CD4-positive, alpha-beta T cell treated with Interleukin-17A for 4 hours (primary cell): ENCODE data around the gene SSBP3.

ENCODE experiments used
- DNase-seq: peaks from one replicate; pipeline ENCODE4 v3.0.0-alpha.2; 2020; ENCODE audit warnings: mixed read lengths

SSBP3 gene

GRCh38 chr1:54409156-54410142, 3.3 kb upstream of the SSBP3 start:
- peak; percentile 52 for DNase-seq

DNA sequence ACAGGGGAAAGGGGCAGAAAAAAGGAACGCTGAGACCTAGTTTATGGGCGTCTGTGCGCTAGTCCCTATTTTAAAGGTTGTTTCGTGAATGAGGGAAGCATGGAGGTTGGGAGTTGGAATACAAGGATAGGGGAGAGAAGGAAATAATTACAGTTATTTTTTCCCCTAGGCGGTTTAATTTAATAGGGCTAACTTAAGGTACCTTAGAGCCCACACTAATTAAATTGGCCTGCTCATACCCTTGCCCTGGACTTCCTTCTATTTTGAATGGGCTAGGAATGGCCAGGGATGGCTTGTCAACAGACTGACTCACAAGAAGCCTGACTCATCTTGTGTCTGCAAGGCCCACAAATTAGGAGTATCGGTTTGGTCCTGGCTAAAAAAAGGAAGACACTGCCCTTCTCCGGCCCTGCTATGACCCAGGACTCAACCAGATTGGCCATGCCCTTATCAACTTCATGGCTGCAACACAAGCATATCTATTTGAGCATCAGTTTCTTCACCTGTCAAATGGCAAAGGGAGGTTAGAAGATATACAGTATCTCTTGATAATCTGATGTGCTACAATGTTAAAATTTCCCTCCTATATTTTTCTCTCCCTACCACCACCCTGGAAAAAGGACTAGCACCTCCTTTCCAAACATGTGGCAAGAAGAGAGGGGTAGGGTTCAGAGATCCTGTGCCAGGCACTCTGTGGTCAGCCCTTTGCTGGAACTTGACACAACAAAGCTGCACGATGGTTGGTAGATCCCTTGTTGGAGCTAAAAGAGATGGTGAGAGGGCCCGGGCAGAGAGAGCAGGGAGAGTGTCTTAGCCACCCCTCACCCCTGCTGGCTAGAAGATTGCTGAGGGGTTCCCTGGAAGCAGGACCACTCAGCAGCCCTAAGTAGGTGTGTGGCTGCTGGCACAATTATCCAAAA, 2.2 kb upstream of the SSBP3 start:
- DNase-seq, result peak; percentile 35

DNA sequence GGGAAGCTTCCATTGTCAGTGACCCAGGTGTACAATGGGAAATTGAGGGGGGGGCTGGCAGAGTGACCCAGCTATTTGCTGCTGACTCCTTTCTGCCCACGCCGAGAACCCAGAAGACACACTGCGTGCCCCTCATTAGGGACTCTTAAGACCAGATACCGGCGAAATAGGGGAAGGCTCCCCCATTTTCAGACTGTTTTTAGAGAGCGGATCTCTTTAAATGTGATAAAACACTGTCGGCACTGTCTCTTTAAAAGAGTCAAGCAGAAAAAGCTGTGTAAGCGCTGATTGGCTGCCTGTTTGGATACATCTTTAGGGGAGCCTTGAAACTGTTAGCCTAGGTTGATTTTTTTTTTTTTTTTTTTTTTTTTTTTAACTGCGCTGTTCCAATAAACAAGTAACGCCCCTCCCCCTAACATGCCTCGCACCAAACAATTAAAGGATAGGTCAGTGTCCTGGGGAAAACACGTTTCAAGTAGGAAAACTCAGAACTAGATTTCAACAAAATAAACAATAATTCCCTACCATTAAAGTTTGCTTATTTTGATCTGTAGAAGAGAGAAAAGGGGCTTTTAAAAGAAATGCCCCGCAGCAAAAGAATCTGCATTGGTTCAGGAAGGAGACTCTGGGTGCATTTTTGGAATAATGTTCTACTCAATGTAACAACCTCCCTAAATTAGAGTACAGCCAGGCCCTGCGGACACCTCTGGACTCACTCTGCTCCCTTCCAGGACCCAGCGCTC, 1.4 kb upstream of the SSBP3 start:
- peak; percentile 70 for DNase-seq

DNA sequence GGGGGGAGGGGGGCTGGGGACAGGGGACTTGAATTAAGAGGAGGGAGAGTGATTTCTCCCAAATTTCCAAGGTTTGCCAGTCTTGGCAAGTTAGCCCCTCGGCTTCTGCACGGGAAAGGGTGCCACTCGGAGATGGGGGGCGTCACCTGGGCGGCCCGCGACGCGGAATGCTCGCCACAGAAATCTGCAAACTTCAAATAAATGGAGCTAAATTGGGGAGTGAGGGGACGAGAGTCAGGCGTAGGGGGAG, 885 bp upstream of the SSBP3 start:
- no peak for DNase-seq

- DNase-seq, result no peak
Measured at GRCh38 chr1:54405898-54406293, 298 bp downstream of the SSBP3 start.

GRCh38 chr1:54404939-54405897, 976 bp downstream of the SSBP3 start:
- DNase-seq, result peak; percentile 48

GRCh38 chr1:54404263-54404662, 1.9 kb downstream of the SSBP3 start:
- no peak for DNase-seq

GRCh38 chr1:54403808-54404261, 2.4 kb downstream of the SSBP3 start:
- peak; percentile 30 for DNase-seq

DNA sequence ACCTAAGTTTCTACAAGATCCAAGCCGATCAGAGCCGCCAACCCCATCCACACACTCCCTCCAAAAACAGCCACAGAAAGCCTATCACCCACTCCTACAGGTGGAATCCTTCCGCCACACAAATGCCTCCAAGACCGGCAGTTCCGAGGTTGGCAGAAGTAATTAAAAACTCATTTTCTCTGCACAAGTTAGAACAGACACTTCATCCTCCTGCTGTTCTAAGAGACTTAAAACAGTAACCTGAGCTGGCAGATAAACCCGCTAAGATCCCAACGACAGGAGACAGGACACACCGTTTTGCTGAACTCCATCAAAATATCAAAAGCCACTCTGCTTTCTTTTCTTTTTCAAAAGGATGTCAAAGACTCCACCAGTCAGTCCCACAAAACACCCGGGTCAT, 2.8 kb downstream of the SSBP3 start:
- no peak for DNase-seq

DNA sequence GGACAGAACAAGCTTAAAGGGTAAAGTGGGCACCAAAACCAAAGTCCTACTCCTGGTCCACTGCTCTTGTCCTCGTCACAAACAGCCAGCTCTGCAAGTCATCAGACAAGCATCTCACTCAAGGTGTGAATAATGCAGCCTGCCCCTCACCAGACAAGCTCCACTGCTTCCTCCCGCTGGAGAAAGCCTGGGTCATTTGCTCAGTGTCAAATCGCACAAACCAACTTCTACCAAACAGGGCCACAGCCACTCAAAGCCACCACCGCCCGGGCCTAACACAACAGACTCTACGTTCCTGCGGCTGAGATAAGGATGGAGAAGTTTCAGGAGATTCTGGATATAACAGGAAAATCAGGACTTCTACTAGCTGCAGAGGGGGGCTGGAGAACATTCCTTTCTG, 3.3 kb downstream of the SSBP3 start:
- no peak for DNase-seq

DNA sequence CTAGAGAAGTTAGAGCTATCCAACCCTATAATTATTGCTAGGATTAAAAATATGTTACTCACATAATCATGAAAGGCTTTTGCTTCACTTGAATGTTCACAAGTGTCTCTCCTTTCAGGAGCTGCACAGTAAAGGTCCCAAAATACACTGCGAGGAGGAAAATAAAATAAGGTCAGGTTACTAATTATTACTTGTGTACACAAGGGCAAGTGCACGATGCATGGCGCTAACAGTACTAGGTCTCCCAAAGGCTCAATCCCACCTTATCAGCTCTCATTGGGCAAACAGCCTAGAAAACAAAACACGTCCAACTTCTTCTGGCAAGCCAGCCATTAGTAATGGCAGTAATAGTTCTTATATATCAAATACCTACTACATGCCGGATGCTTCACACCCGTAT, 4.4 kb downstream of the SSBP3 start:
- DNase-seq, result no peak

DNA sequence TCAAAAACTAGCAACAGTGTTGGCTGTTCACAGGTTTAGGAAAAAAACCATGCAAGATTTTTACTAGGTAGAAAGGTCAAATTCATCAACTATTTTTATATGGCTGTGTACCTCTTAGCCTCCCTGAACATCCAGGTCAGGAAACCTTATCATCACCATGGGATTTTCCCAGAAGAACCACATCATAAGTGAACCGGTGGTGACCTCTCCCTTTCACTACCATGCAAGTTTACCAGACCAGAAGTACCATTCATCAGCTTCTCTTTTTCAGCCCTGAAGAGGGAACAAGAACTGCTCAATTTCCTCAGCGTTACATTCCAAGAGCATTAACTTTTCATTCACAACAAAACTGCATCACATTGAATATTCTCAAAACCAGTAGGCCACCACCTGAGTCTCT, 5.9 kb downstream of the SSBP3 start:
- DNase-seq, result no peak

- no peak for DNase-seq
Measured at GRCh38 chr1:54399765-54400164, 6.4 kb downstream of the SSBP3 start.

GRCh38 chr1:54398963-54399528, 7.1 kb downstream of the SSBP3 start:
- DNase-seq, result no peak

GRCh38 chr1:54397980-54398379, 8.2 kb downstream of the SSBP3 start:
- DNase-seq, result no peak

DNA sequence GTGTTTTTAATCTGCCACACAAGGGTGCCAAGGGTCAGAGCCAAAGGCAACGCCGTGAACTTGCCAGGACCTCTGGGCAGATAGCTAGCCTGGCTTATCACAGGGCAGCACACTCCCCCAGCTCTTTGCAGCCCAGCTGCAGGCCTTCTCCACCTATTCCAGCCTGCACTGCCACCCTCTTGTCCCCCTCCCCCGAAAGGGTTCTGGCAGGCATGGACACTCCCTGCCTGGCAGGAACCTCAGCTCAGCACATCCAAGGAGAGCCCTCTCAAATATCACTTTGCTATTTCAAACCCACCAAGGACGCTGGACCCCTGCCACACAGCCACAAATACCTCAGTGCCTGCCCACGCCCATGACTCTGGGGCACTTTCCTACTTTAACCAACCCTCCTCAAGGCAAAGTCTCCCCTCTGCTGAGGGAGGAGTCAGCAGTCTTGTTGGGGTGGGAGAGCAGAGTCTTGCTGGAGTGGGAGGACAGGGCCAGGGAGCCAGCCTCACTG, 9.1 kb downstream of the SSBP3 start:
- no peak for DNase-seq

GRCh38 chr1:54396261-54396933, 9.8 kb downstream of the SSBP3 start:
- no peak for DNase-seq

DNA sequence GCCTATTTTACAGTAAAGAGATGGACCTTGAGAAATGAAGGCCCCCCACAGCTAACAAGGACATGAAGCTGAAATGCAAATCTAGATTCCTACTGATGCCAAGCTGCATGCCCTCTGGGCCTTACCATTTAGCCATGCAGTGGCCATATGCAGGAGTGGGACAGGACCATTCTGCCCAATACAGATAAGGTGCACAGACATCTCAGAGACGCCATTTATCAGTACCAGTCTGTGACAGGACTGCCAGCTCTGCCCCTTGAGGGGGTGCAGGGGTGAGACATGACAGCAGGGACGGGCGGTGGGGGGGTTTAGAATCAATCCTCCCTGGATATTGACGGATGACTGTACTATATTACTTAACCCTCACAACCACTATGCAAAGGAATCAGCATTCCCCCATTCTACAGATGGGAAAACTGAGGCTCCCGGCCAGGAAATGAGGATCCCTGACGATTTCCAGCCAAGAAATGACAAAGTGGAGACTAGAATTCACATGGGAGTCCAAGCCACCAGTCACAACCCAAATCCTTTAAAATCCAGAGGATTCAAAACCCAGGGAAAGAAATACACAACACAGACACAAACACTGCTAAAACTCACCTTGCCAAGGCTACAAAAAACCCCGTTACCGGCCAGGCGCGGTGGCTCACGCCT, 10.8 kb downstream of the SSBP3 start:
- no peak for DNase-seq

GRCh38 chr1:54394104-54394503, 12.1 kb downstream of the SSBP3 start:
- DNase-seq, result no peak

GRCh38 chr1:54392401-54392800, 13.8 kb downstream of the SSBP3 start:
- no peak for DNase-seq
